WTC11 (cell line): ENCODE data around the gene MGAT5B. TPM values are rescaled to one million over a fixed set of nuclear protein-coding genes. Genes with fewer than 3 reads are reported as not detected.

Source experiments
- ATAC-seq: fragments of 200-7000 bp; cut with Tn5 transposase; 2 replicates; pipeline ENCODE4 v1.10.0; 2021; ENCODE audit warnings: mild to moderate bottlenecking, moderate library complexity
- CTCF ChIA-PET: fragments of 300-600 bp; sonication (Branson Sonifier 250); formaldehyde crosslinking; loops from one replicate; lab custom pipeline; 2021; ENCODE audit warnings: antibody characterized with exemption; lab: Charles Lee
- POLR2A ChIA-PET: fragments of 350-600 bp; sonication (Branson Sonifier 250); formaldehyde crosslinking; loops from one replicate; lab custom pipeline; 2021; ENCODE audit warnings: antibody characterized with exemption; lab: Charles Lee
- DNase-seq: peaks from one replicate; pipeline ENCODE4 v3.0.0; 2021; ENCODE audit warnings: low spot score
- H3K27ac Mint-ChIP-seq: 2 replicates; pipeline ENCODE4 v1.8.0; 2021; ENCODE audit warnings: mixed read lengths
- H3K27me3 Mint-ChIP-seq: 2 replicates; pipeline ENCODE4 v1.8.0; 2021; ENCODE audit warnings: low read depth, mild to moderate bottlenecking, moderate library complexity, mixed read lengths
- H3K36me3 Mint-ChIP-seq: 2 replicates; pipeline ENCODE4 v1.8.0; 2021; ENCODE audit warnings: mixed read lengths
- H3K4me1 Mint-ChIP-seq: 2 replicates; pipeline ENCODE4 v1.8.0; 2022; ENCODE audit warnings: mixed read lengths
- H3K4me3 Mint-ChIP-seq: 2 replicates; pipeline ENCODE4 v1.8.0; 2021; ENCODE audit warnings: mild to moderate bottlenecking, moderate library complexity, mixed read lengths
- H3K9me3 Mint-ChIP-seq: 2 replicates; pipeline ENCODE4 v1.8.0; 2021; ENCODE audit warnings: mixed read lengths
- AFF4 ChIP-seq: sonication (generic); formaldehyde crosslinking; IDR thresholded peaks from 2 replicates; pipeline ENCODE4 v1.8.1; 2023; ENCODE audit warnings: mild to moderate bottlenecking, missing genetic modification reagents, borderline replicate concordance
- ATF6 ChIP-seq: sonication (generic); formaldehyde crosslinking; IDR thresholded peaks from 2 replicates; pipeline ENCODE4 v1.8.1; 2023; ENCODE audit warnings: mild to moderate bottlenecking, missing genetic modification reagents
- CREM ChIP-seq: sonication (generic); formaldehyde crosslinking; IDR thresholded peaks from 2 replicates; pipeline ENCODE4 v1.8.1; 2022; ENCODE audit warnings: mild to moderate bottlenecking, missing genetic modification reagents, moderate library complexity
- CTCF ChIP-seq: fragments of 200-600 bp; IDR thresholded peaks from 2 replicates; pipeline ENCODE4 v1.8.0; 2022; ENCODE audit warnings: antibody characterized with exemption
- E2F1 ChIP-seq: sonication (generic); formaldehyde crosslinking; IDR thresholded peaks from 2 replicates; pipeline ENCODE4 v1.8.0; 2022; ENCODE audit warnings: mild to moderate bottlenecking, missing genetic modification reagents
- FOXP4 ChIP-seq: sonication (generic); formaldehyde crosslinking; IDR thresholded peaks from 2 replicates; pipeline ENCODE4 v1.8.0; 2022; ENCODE audit warnings: mild to moderate bottlenecking, missing genetic modification reagents
- GRHL2 ChIP-seq: fragments of 250-450 bp; sonication (Bioruptor Pico); IDR thresholded peaks from 2 replicates; pipeline ENCODE4 v1.8.0; 2022; ENCODE audit warnings: mild to moderate bottlenecking, moderate library complexity; ENCODE audit not compliant: insufficient replicate concordance, severe bottlenecking
- HMGXB4 ChIP-seq: sonication (generic); formaldehyde crosslinking; IDR thresholded peaks from 2 replicates; pipeline ENCODE4 v1.8.1; 2023; ENCODE audit warnings: mild to moderate bottlenecking, moderate library complexity, missing genetic modification reagents
- KAT7 ChIP-seq: sonication (generic); formaldehyde crosslinking; IDR thresholded peaks from 2 replicates; pipeline ENCODE4 v1.8.1; 2023; ENCODE audit warnings: missing genetic modification reagents, mild to moderate bottlenecking, borderline replicate concordance
- MYBL2 ChIP-seq: sonication (generic); formaldehyde crosslinking; IDR thresholded peaks from 2 replicates; pipeline ENCODE4 v1.8.1; 2023; ENCODE audit warnings: mild to moderate bottlenecking, moderate library complexity, missing genetic modification reagents
- NFE2L1 ChIP-seq: sonication (generic); formaldehyde crosslinking; IDR thresholded peaks from 2 replicates; pipeline ENCODE4 v1.8.1; 2023; ENCODE audit warnings: missing genetic modification reagents
- NFYB ChIP-seq: sonication (generic); formaldehyde crosslinking; conservative IDR thresholded peaks from 2 replicates; pipeline ENCODE4 v1.8.0; 2022; ENCODE audit warnings: low read depth, missing genetic modification reagents
- NR3C1 ChIP-seq: sonication (generic); formaldehyde crosslinking; conservative IDR thresholded peaks from 2 replicates; pipeline ENCODE4 v1.8.1; 2023; ENCODE audit warnings: low read depth, mild to moderate bottlenecking, missing genetic modification reagents
- OVOL2 ChIP-seq: fragments of 250-450 bp; sonication (Bioruptor Pico); IDR thresholded peaks from 2 replicates; pipeline ENCODE4 v1.9.0; 2021; ENCODE audit warnings: mild to moderate bottlenecking, borderline replicate concordance
- SMAD3 ChIP-seq: sonication (generic); formaldehyde crosslinking; IDR thresholded peaks from 2 replicates; pipeline ENCODE4 v1.8.0; 2022; ENCODE audit warnings: missing genetic modification reagents, mild to moderate bottlenecking, borderline replicate concordance
- SMAD4 ChIP-seq: sonication (generic); formaldehyde crosslinking; IDR thresholded peaks from 2 replicates; pipeline ENCODE4 v1.8.0; 2022; ENCODE audit warnings: mild to moderate bottlenecking, missing genetic modification reagents
- ZBTB43 ChIP-seq: sonication (generic); formaldehyde crosslinking; IDR thresholded peaks from 2 replicates; pipeline ENCODE4 v1.8.1; 2023; ENCODE audit warnings: mild to moderate bottlenecking, missing genetic modification reagents
- ZNF121 ChIP-seq: sonication (generic); formaldehyde crosslinking; IDR thresholded peaks from 2 replicates; pipeline ENCODE4 v1.8.0; 2023; ENCODE audit warnings: missing genetic modification reagents
- ZNF263 ChIP-seq: sonication (generic); formaldehyde crosslinking; IDR thresholded peaks from 2 replicates; pipeline ENCODE4 v1.8.1; 2022; ENCODE audit warnings: low read depth, mild to moderate bottlenecking, moderate library complexity, missing genetic modification reagents
- total RNA-seq: library from RNA; stranded (reverse); gene quantifications from 3 replicates; pipeline ENCODE4 v1.2.3, GENCODE V29; 2021

The MGAT5B gene
- total RNA-seq, 1 experiment from 2014 or later, result 11.6 TPM

- Mint-ChIP-seq H3K4me1 (peaks cover 48% of the 10 kb centered on the region), H3K36me3 (no peaks in the 10 kb centered on the region)
- no peak for TF ChIP-seq NR3C1 (CRISPR knock-in tag)
- TF ChIP-seq MYBL2, result no peak
- TF ChIP-seq, all 79 proteins: peak for 0
- POLR2A ChIA-PET, result no interaction called here
- 0 out of 2 replicates have a peak overlapping the region, but pooled peaks have one; percentile 23 for H3K27ac Mint-ChIP-seq
- H3K4me3 Mint-ChIP-seq, result no peak overlapping the region
- no peaks in the 10 kb centered on the region for H3K27me3 Mint-ChIP-seq
- DNase-seq (no peak), ATAC-seq (no peak)
- CTCF ChIA-PET, result interaction anchor here (1.1 kb wide), 1 partner anchor 126 kb away, joined by 4 read pairs; the partner anchor contains the start of gene MGAT5B
- no peaks in the 10 kb centered on the region for H3K9me3 Mint-ChIP-seq
Measured at GRCh38 chr17:76994237-76994637, 126.0 kb downstream of the MGAT5B start.

GRCh38 chr17:76995387-76996105, 127.3 kb downstream of the MGAT5B start:
- Mint-ChIP-seq H3K36me3 (no peaks in the 10 kb centered on the region), H3K4me1 (peaks cover 41% of the 10 kb centered on the region), H3K27ac (peak overlapping the region; percentile 69), H3K9me3 (no peaks in the 10 kb centered on the region), H3K27me3 (no peaks in the 10 kb centered on the region), H3K4me3 (peak overlapping the region; percentile 28)
- CTCF ChIA-PET, result interaction anchor here (0.7 to 2.1 kb wide), 5 partner anchors 53 to 93 kb away, joined by 3 to 6 read pairs (median 4); no protein-coding TSS in a partner anchor
- ATAC-seq, result peak; percentile 75
- POLR2A ChIA-PET, result interaction anchor here (1.5 kb wide), 1 partner anchor 26 kb away, joined by 4 read pairs; no protein-coding TSS in a partner anchor
- peak; percentile 42 for DNase-seq
- TF ChIP-seq OVOL2 (CRISPR knock-in tag), result no peak
- no peak for TF ChIP-seq MYBL2
- TF ChIP-seq HMGXB4 (CRISPR knock-in tag), result no peak
- TF ChIP-seq KAT7 (CRISPR knock-in tag), result no peak
- no peak for TF ChIP-seq SMAD4 (CRISPR knock-in tag)
- no peak for TF ChIP-seq GRHL2
- no peak for TF ChIP-seq ZNF121 (CRISPR knock-in tag)
- TF ChIP-seq CREM (CRISPR knock-in tag), result peak; percentile 73; the same call in 1 of the 2 replicates
- TF ChIP-seq ZNF263 (CRISPR knock-in tag), result no peak
- TF ChIP-seq NFE2L1 (CRISPR knock-in tag), result no peak
- no peak for TF ChIP-seq ATF6 (CRISPR knock-in tag)
- no peak for TF ChIP-seq E2F1 (CRISPR knock-in tag)
- TF ChIP-seq SMAD3 (CRISPR knock-in tag), result no peak
- peak; percentile 11; the same call in 1 of the 2 replicates for TF ChIP-seq FOXP4 (CRISPR knock-in tag)
- TF ChIP-seq ZBTB43 (CRISPR knock-in tag), result no peak; the same call in 1 of the 2 replicates
- TF ChIP-seq AFF4, result no peak
- TF ChIP-seq NFYB (CRISPR knock-in tag), result no peak
- no peak for TF ChIP-seq CTCF
- TF ChIP-seq NR3C1 (CRISPR knock-in tag), result no peak
